Muscle of leg (tissue), 16 donors: ENCODE results near the gene SNHG17. TPM values are rescaled to one million over a fixed set of nuclear protein-coding genes. Genes with fewer than 3 reads are reported as not detected.

ENCODE experiments used
- DNase-seq: peaks from one replicate; pipeline ENCODE4 v3.0.0; 2013
- H3K27ac ChIP-seq: one replicate; pipeline ENCODE4 v1.5.1; 2013; ENCODE audit warnings: mild to moderate bottlenecking, low read length, control low read depth
- H3K27me3 ChIP-seq: one replicate; pipeline ENCODE4 v1.6.1; 2013; ENCODE audit warnings: low read length; ENCODE audit not compliant: control insufficient read depth, insufficient read depth
- H3K36me3 ChIP-seq: one replicate; pipeline ENCODE4 v1.6.1; 2013; ENCODE audit warnings: low read length; ENCODE audit not compliant: control insufficient read depth, insufficient read depth
- H3K4me1 ChIP-seq: one replicate; pipeline ENCODE4 v1.6.1; 2013; ENCODE audit warnings: low read length; ENCODE audit not compliant: control insufficient read depth, insufficient read depth
- H3K4me3 ChIP-seq: one replicate; pipeline ENCODE4 v1.5.1; 2013; ENCODE audit warnings: low read length, control low read depth
- H3K9me3 ChIP-seq: replicated peaks from 2 replicates; pipeline ENCODE4 v1.6.1; 2013; ENCODE audit warnings: low read depth, low read length; ENCODE audit not compliant: control insufficient read depth
- WGBS: methylation state at CpG from one replicate; pipeline ENCODE4 v1.1.5; 2013; ENCODE audit warnings: missing lambda C conversion rate; ENCODE audit not compliant: insufficient coverage; 5-methylcytosine and 5-hydroxymethylcytosine counted together
- long read RNA-seq, 11 donors: transcript quantifications; one replicate each; lab custom pipeline, GENCODE V29; 2026
- polyA plus RNA-seq, 8 donors: library from polyadenylated mRNA; unstranded; fragments of 120-200 nt; gene quantifications; one replicate each; pipeline versions ENCODE4 v1.2.1 to v1.2.3, GENCODE V29; 2013; ENCODE audit warnings: inconsistent platforms in 1 of 8, low replicate concordance in 1 of 8; ENCODE audit not compliant: insufficient read length in 8 of 8, insufficient read depth in 1 of 8
- total RNA-seq: library from RNA; stranded (reverse); fragments of 120-200 nt; gene quantifications from one replicate; pipeline ENCODE4 v1.2.4, GENCODE V29; 2013

Gene SNHG17
- total RNA-seq (11.4 TPM), polyA plus RNA-seq (10 to 100 TPM; 18.0 to 35.0 (median 22.7) TPM)
- long read RNA-seq, donor 1, result 0 reads
- long read RNA-seq, donor 2, result 0 reads
- long read RNA-seq, donor 3, partial matches to known transcripts, result 0 of 5 reads
- long read RNA-seq, donor 3, other reads (novel, unspliced or antisense), result 5 of 5 reads
- long read RNA-seq, donor 4, partial matches to known transcripts, result 0 of 1 reads
- long read RNA-seq, donor 4, other reads (novel, unspliced or antisense), result 0 of 1 reads
- long read RNA-seq, donor 5, partial matches to known transcripts, result 21 of 37 reads
- long read RNA-seq, donor 5, other reads (novel, unspliced or antisense), result 16 of 37 reads
- long read RNA-seq, donor 6, partial matches to known transcripts, result 0 of 20 reads
- long read RNA-seq, donor 6, other reads (novel, unspliced or antisense), result 19 of 20 reads
- long read RNA-seq, donor 7, partial matches to known transcripts, result 8 of 10 reads
- long read RNA-seq, donor 7, other reads (novel, unspliced or antisense), result 0 of 10 reads
- long read RNA-seq, donor 8, partial matches to known transcripts, result 8 of 14 reads
- long read RNA-seq, donor 8, other reads (novel, unspliced or antisense), result 6 of 14 reads
- long read RNA-seq, donor 9, partial matches to known transcripts, result 0 of 6 reads
- long read RNA-seq, donor 9, other reads (novel, unspliced or antisense), result 5 of 6 reads
- long read RNA-seq, donor 10, result 0 reads
- long read RNA-seq, donor 11, partial matches to known transcripts, result 6 of 7 reads
- long read RNA-seq, donor 11, other reads (novel, unspliced or antisense), result 0 of 7 reads

DNA sequence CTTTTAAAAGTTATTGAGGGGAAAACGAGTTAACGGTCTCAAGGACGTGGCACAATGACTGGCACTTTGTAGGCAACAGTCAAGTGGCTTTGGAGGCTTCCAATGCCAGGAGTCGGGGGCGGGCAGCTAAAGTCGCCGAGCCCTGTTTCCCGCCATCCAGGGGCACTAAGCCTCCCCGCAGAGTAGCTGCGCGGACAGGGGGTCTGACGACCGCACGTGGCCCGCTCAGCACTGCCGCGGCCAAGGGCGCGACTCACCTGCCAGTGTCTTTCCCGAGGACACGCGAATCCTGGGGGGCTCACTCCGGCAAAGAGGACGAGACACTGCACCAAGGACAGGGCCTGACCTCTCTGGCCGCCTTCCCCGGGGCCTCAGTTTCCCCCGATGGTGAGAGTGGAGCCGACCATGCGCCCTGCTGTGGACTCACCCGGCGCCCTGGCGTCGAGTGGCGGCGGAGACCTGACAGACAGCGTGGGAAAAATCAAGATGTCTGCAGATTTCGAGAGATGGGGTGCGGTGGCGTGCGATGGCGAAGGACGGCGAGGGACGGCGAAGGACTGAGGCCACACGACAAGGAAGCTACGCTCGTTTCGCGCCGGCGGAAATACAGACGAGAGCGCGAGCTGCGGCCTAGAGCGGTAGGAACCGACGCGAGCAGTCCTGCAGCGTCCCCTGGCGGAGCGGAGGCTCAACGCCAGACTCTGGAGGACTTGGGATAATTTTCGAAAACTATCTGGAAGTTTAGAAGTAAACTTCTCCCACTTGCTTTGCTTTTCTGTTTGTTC is at the start of gene SNHG17:
Gene SNHG17, minus strand, starts transcription at position 559 of the 785 bp plus-strand sequence.
- under 1% methylated on average over 58 of the region's 65 CpGs for WGBS
- Histone ChIP-seq H3K27ac (peak within 1 kb of the TSS; percentile 76), H3K9me3 (peaks cover 9% of the 10 kb centered on the region), H3K36me3 (peaks cover 41% of the 10 kb centered on the region), H3K27me3 (no peaks in the 10 kb centered on the region), H3K4me3 (peak within 1 kb of the TSS; percentile 67), H3K4me1 (peaks cover 16% of the 10 kb centered on the region)
- peak; percentile 96 for DNase-seq

GRCh38 chr20:38479596-38479995 is 44.5 kb upstream of the SNHG17 start:
- DNase-seq, result no peak
- peaks cover 6% of the 10 kb centered on the region for H3K36me3 ChIP-seq
- H3K4me3 ChIP-seq, result no peak overlapping the region
- H3K4me1 ChIP-seq, result no peaks in the 10 kb centered on the region
- H3K27ac ChIP-seq, result no peak overlapping the region
- no CpG with 5 or more reads among the region's 2 CpGs for WGBS
- H3K9me3 ChIP-seq, result no peaks in the 10 kb centered on the region
- no peaks in the 10 kb centered on the region for H3K27me3 ChIP-seq

GRCh38 chr20:38477747-38478146 is 42.6 kb upstream of the SNHG17 start:
- Histone ChIP-seq H3K27me3 (no peaks in the 10 kb centered on the region), H3K27ac (no peak overlapping the region), H3K9me3 (no peaks in the 10 kb centered on the region), H3K4me1 (peaks cover 14% of the 10 kb centered on the region), H3K36me3 (peaks cover 3% of the 10 kb centered on the region), H3K4me3 (no peak overlapping the region)
- 96% methylated on average over 7 of the region's 8 CpGs for WGBS
- DNase-seq, result no peak

DNA sequence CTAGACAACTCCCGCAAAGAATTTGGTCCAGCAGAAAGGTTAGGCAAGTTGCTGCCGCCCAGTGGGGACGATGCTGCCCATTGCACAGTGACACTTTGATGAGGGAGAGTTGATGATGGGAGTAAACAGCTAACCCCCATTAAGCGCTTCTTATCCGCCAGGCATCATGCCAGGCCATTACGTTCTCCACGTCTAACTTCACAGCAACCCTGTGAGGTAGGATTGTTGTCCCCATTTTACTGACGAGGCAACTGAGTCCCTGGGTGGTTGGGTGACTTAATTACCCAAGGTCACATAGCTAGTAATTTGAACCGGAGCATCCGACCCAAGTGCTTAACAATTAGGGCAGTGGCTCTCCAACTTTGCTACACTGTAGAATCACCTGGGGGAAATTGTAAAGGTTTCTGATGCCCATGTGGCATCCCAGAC is 38.3 kb upstream of the SNHG17 start:
- H3K9me3 ChIP-seq, result no peaks in the 10 kb centered on the region
- DNase-seq, result no peak
- peak overlapping the region; percentile 71 for H3K27ac ChIP-seq
- H3K4me3 ChIP-seq, result peak overlapping the region; percentile 83
- WGBS, result 0% methylated on average over 1 of the region's 10 CpGs
- H3K4me1 ChIP-seq, result peaks cover 14% of the 10 kb centered on the region
- H3K27me3 ChIP-seq, result peaks cover 3% of the 10 kb centered on the region
- no peaks in the 10 kb centered on the region for H3K36me3 ChIP-seq

- Histone ChIP-seq H3K4me3 (peak within 1 kb of the TSS; percentile 83), H3K4me1 (peaks cover 14% of the 10 kb centered on the region), H3K36me3 (no peaks in the 10 kb centered on the region), H3K27ac (peak within 1 kb of the TSS; percentile 77), H3K27me3 (peaks cover 3% of the 10 kb centered on the region), H3K9me3 (no peaks in the 10 kb centered on the region)
- under 1% methylated on average over 74 of the region's 81 CpGs for WGBS
- DNase-seq, result peak; percentile 99
These were observed 37.6 kb upstream of the SNHG17 start, which contains the start of gene RALGAPB for GRCh38 chr20:38472513-38473366. RALGAPB (plus strand) TSS chr20:38472843; CDS start chr20:38488433, 15,590 bp downstream.

GRCh38 chr20:38471987-38472512 is 36.9 kb upstream of the SNHG17 start:
- Histone ChIP-seq H3K27ac (peak overlapping the region; percentile 18), H3K9me3 (no peaks in the 10 kb centered on the region), H3K4me3 (peak overlapping the region; percentile 83), H3K27me3 (peaks cover 3% of the 10 kb centered on the region), H3K4me1 (peaks cover 14% of the 10 kb centered on the region), H3K36me3 (no peaks in the 10 kb centered on the region)
- no peak for DNase-seq
- WGBS, result 12% methylated on average over 6 of the region's 12 CpGs

DNA sequence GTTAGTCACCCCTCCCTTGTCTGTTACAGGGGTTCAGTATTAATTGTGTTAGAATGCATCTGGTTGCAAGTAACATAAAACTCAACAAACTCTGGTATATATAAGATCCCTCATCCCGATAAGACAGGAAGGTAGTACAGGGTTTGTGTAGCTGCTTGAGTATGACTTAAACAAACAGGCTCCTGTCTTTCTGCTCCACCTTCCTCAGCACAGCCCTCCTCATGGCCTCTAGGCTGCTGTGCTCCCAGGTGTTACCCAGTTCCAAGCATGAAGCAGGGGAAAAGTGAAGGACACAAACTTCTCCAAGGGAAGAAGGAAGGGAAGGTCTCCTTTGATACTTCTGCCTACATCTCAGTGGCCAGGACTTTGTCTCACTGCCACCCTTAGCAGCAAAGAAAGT is 36.1 kb upstream of the SNHG17 start:
- Histone ChIP-seq H3K27ac (no peak overlapping the region), H3K27me3 (peaks cover 3% of the 10 kb centered on the region), H3K4me1 (peaks cover 14% of the 10 kb centered on the region), H3K36me3 (no peaks in the 10 kb centered on the region), H3K9me3 (no peaks in the 10 kb centered on the region), H3K4me3 (no peak overlapping the region)
- WGBS, result no CpG with 5 or more reads among the region's 1 CpG
- no peak for DNase-seq

DNA sequence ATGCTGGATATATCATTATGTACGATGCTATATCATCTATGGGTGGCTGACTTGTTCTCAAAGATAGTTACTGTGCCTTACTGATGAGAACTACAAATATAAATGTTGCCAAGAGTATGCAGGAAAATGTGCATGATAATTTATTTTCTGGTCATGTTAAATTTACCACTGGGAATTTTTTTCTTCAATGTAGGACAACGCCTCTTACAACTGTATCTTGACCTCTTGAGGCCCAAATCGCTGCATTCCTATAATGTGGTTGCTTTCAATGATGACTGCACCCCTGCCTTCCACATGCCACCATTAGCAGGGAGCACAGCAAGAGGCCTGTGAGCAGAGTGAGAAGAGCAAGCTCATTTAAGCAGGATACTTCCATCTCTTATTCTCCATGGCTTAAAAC is 31.9 kb upstream of the SNHG17 start:
- Histone ChIP-seq H3K4me1 (no peaks in the 10 kb centered on the region), H3K27ac (no peak overlapping the region), H3K9me3 (no peaks in the 10 kb centered on the region), H3K36me3 (no peaks in the 10 kb centered on the region), H3K4me3 (no peak overlapping the region), H3K27me3 (peaks cover 3% of the 10 kb centered on the region)
- 60% methylated on average over 1 of the region's 3 CpGs for WGBS
- DNase-seq, result no peak

GRCh38 chr20:38466171-38466570 is 31.0 kb upstream of the SNHG17 start:
- 88% methylated on average over 1 of the region's 2 CpGs for WGBS
- no peak overlapping the region for H3K4me3 ChIP-seq
- no peak for DNase-seq

More at GRCh38 chr20:38466171-38466570, 31.0 kb upstream of the SNHG17 start:
- Histone ChIP-seq H3K27ac (no peak overlapping the region), H3K4me1 (no peaks in the 10 kb centered on the region), H3K36me3 (no peaks in the 10 kb centered on the region), H3K27me3 (peaks cover 3% of the 10 kb centered on the region), H3K9me3 (no peaks in the 10 kb centered on the region)
